Mucosa of descending colon (tissue), 3 donors: Measurements from ENCODE around the gene MBIP. TPM values are rescaled to one million over a fixed set of nuclear protein-coding genes. Genes with fewer than 3 reads are reported as not detected.

Experiments used
- ATAC-seq: fragments of 200-7000 bp; cut with Tn5 transposase; one replicate; pipeline ENCODE4 v1.9.1; 2020; ENCODE audit warnings: mild to moderate bottlenecking, moderate library complexity
- DNase-seq, 3 donors: peaks; one replicate each; pipeline ENCODE4 v3.0.0-alpha.2; 2020
- H3K36me3 ChIP-seq: fragments of 200-600 bp; one replicate; pipeline ENCODE4 v1.8.0; 2021; ENCODE audit warnings: low read depth, mild to moderate bottlenecking
- H3K4me1 ChIP-seq: fragments of 200-600 bp; one replicate; pipeline ENCODE4 v1.8.0; 2021; ENCODE audit warnings: low read depth, mild to moderate bottlenecking
- H3K4me3 ChIP-seq: fragments of 200-600 bp; one replicate; pipeline ENCODE4 v1.8.0; 2021; ENCODE audit warnings: mild to moderate bottlenecking
- H3K9me3 ChIP-seq: fragments of 200-600 bp; one replicate; pipeline ENCODE4 v1.8.0; 2021; ENCODE audit warnings: mild to moderate bottlenecking
- intact Hi-C, 2 donors: fragments of 100-400 bp; cut with DNase I in 1 of 2; cut with micrococcal nuclease in 1 of 2; formaldehyde crosslinking; loops; one replicate each; pipeline versions ENCODE4 v1.11.0 to v1.11.1; 2022; cut with DNase I, micrococcal nuclease
- total RNA-seq, 3 donors: library from RNA; stranded (reverse); fragmentation: NEBNext Ultra II Directional in 2 of 3; extraction: Animal tissue kit (Norgen Biotek cat#: 25700) in 2 of 3; gene quantifications; one replicate each; pipeline versions ENCODE4 v1.2.1 to v1.2.4, GENCODE V29; 2021 to 2023
- TF ChIP-seq, protein P1 (sequence below): fragments of 200-600 bp; IDR thresholded peaks from one replicate; pipeline ENCODE4 v1.8.0; 2022; ENCODE audit warnings: antibody characterized with exemption, mild to moderate bottlenecking
- donor health status: DM: no; HTN: no; CAD: no; lungs with moderate emphysema.
- donor health status: DM: no; HTN: no; CAD: no.
- donor health status: DM: no; HTN: yes; CAD: no.

The MBIP gene
- total RNA-seq, 3 donors from 2014 or later = 20.6 to 22.6 (median 21.4) TPM

DNA sequence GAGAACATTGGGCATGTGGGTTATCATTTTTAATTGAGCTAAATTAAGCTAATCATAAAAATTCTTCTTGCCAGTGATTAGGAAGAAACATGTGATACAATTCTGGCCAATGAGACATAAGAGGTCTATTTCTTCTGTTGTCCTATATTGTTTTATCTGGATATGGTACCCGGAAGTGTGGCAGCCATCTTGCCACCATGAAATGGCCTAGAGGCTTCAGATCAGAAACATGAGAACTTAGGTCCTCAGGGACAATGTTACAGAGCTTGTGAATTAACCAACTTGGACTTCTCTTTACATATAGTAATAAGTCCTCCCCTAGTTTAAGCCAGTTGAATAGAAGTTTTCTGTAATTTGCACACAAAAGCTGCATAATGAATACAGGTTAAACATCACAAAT lies 30.5 kb downstream of the MBIP start:
- H3K36me3 ChIP-seq = no peaks in the 10 kb centered on the region
- DNase-seq (no peak), ATAC-seq (no peak)
- no peaks in the 10 kb centered on the region for H3K9me3 ChIP-seq
- intact Hi-C loops = no loop called here
- no peaks in the 10 kb centered on the region for H3K4me1 ChIP-seq
- H3K4me3 ChIP-seq = no peak overlapping the region
- TF ChIP-seq, protein P1, sequence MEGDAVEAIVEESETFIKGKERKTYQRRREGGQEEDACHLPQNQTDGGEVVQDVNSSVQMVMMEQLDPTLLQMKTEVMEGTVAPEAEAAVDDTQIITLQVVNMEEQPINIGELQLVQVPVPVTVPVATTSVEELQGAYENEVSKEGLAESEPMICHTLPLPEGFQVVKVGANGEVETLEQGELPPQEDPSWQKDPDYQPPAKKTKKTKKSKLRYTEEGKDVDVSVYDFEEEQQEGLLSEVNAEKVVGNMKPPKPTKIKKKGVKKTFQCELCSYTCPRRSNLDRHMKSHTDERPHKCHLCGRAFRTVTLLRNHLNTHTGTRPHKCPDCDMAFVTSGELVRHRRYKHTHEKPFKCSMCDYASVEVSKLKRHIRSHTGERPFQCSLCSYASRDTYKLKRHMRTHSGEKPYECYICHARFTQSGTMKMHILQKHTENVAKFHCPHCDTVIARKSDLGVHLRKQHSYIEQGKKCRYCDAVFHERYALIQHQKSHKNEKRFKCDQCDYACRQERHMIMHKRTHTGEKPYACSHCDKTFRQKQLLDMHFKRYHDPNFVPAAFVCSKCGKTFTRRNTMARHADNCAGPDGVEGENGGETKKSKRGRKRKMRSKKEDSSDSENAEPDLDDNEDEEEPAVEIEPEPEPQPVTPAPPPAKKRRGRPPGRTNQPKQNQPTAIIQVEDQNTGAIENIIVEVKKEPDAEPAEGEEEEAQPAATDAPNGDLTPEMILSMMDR = no peak

DNA sequence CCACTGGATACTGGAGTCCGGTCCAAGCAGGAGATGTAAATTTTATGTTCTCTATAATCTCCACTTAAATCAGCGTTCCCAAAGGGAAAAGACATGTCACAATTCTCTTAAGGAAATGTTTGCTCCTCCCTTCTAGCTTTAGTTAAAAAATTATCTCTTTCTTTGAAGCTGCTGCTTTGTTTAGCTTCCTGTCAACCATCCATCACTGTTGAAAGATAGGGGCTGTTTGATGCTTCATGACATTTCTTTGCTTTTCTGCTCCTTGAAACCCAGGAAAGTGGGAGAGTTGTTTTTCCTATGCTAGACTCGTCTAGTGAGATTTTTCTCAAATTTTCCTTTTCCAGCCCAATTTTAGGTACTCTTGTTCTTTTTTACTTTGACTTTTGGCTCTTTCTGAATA lies 31.9 kb downstream of the MBIP start:
- TF ChIP-seq, protein P1 = no peak
- no peaks in the 10 kb centered on the region for H3K4me1 ChIP-seq
- H3K9me3 ChIP-seq = no peaks in the 10 kb centered on the region
- ATAC-seq = no peak
- intact Hi-C loops = no loop called here
- no peak overlapping the region for H3K4me3 ChIP-seq
- no peak for DNase-seq
- no peaks in the 10 kb centered on the region for H3K36me3 ChIP-seq

DNA sequence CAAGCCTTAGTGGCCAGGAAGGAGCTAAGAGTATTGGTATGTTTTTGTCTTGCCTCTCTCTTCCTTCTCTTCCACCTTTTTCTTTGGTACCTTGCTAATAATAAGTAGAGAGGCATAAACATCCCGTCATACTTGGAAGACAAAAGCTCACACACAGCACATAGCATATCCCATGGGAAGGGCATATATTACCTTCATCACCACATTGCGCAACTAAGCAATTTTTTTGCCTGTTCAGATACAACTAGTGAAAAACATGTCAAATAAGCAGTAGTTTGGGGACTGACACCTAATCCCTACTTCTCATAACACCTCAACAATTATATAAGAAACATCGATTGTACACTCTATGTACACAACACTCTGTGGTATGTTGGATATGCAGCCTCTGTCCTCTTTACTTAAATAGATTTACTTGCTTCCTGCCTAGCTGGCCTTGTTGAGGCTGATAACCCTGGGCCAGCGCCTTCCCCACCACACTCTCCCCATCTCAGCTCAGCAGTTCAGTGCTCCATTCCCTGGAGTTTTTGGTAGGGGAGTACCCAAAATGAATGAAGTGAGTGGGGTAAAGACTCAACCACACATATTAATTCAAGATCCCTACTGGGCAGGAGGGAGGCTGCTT lies 35.4 kb downstream of the MBIP start:
- no peaks in the 10 kb centered on the region for H3K4me1 ChIP-seq
- H3K36me3 ChIP-seq = no peaks in the 10 kb centered on the region
- no peak overlapping the region for H3K4me3 ChIP-seq
- TF ChIP-seq, protein P1 = no peak
- intact Hi-C loops = no loop called here
- ATAC-seq (no peak), DNase-seq (no peak)
- no peaks in the 10 kb centered on the region for H3K9me3 ChIP-seq

DNA sequence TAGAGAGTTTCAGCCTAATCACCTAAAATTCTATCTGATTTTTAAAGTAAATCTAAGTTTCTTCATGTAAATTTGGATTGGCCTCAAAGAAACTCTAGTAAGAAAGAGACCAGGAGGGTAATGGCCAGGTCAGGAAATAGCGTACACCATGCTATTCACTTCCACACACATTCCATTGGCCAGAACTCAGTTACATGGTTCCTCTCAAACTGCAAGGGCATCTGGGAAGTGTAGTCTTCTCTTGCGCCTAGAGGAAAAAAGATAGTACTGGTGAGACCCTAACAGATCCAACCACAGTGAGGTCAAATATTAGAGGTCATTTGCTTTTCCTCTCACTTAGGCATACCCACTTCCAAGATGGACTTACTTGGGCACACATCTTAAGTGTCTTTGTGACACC lies 39.1 kb downstream of the MBIP start:
- no peak overlapping the region for H3K4me3 ChIP-seq
- intact Hi-C loops = no loop called here
- no peaks in the 10 kb centered on the region for H3K9me3 ChIP-seq
- H3K36me3 ChIP-seq = no peaks in the 10 kb centered on the region
- DNase-seq (no peak), ATAC-seq (no peak)
- no peaks in the 10 kb centered on the region for H3K4me1 ChIP-seq
- TF ChIP-seq, protein P1 = no peak

DNA sequence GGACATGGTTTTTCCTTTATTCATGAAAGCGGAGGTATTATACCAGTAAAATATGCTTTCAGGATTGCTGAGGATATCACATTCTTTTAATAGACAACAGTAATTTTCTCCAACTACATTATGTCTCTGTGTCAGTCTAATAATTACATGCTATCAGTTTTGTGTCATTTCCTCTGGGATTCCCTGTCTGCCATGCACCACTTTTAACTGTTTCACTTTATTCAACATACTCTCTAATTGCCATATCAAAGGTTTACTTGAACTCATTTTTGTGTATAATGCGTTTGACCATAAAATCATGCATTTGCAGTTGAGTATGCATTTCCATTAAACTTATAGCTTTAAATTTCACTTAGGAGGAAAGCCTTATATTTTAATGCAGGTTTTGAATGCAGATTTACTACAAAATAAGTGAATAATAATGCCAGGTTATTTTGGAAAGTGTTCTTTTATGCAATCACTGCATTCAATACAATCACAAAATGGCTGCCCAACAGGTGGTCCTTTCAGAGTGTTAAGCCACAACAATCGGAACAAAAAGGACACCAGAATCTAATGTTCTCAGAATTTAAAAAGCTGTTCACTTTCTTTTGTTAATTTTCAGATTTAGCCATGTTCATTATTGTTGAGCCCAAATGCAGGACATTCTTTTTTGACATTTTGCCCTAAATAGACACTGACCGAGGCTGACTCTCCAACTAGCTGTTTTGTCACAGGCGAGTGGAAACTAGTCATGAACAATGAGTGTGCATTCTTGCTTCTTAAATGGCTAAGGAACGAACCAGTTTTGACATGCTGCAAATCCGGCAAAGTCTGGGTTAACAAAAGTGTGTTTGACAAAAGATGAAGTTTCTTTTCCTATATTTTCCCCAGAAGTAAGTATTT lies 40.9 kb downstream of the MBIP start:
- Histone ChIP-seq H3K4me3 (no peak overlapping the region), H3K36me3 (no peaks in the 10 kb centered on the region), H3K4me1 (no peaks in the 10 kb centered on the region), H3K9me3 (no peaks in the 10 kb centered on the region)
- ATAC-seq (no peak), DNase-seq (no peak)
- intact Hi-C loops = no loop called here
- TF ChIP-seq, protein P1 = no peak
